ENCODE data around the gene PLA2R1.

DNA sequence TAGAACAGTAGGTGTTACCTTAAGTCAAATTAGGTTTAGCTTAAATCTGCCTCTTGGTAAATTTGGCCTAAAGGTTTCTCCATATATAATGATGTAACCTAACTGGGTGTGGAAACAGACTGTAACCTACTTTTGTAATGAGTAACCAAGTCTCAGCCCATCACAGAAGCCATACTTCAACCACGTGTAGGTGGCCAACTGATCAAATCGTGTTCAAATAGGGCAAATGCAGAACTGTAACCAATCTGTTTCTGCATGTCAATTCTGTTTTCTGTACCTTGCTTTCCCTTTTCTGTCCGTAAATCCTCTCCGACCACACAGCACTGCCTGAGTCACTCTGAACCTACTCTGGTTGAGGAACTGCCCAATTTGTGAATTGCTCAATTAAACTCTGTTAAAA is 34.0 kb upstream of the PLA2R1 start:
- TF ChIP-seq, protein P1, sequence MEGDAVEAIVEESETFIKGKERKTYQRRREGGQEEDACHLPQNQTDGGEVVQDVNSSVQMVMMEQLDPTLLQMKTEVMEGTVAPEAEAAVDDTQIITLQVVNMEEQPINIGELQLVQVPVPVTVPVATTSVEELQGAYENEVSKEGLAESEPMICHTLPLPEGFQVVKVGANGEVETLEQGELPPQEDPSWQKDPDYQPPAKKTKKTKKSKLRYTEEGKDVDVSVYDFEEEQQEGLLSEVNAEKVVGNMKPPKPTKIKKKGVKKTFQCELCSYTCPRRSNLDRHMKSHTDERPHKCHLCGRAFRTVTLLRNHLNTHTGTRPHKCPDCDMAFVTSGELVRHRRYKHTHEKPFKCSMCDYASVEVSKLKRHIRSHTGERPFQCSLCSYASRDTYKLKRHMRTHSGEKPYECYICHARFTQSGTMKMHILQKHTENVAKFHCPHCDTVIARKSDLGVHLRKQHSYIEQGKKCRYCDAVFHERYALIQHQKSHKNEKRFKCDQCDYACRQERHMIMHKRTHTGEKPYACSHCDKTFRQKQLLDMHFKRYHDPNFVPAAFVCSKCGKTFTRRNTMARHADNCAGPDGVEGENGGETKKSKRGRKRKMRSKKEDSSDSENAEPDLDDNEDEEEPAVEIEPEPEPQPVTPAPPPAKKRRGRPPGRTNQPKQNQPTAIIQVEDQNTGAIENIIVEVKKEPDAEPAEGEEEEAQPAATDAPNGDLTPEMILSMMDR (IDR thresholded peaks at IDR 0.05): no peak
- no peak for TF ChIP-seq POLR2AphosphoS5 (IDR thresholded peaks at IDR 0.05)
